B cell (primary cell): Measurements from ENCODE around the gene KCNK2. TPM values are rescaled to one million over a fixed set of nuclear protein-coding genes. Genes with fewer than 3 reads are reported as not detected.

Source experiments
- ATAC-seq: fragments of 200-7000 bp; cut with Tn5 transposase; one replicate; pipeline ENCODE4 v1.10.0; 2021; ENCODE audit warnings: low read depth, mild to moderate bottlenecking, moderate number of reproducible peaks, moderate library complexity
- CTCF ChIA-PET: fragments of 350-600 bp; sonication (Branson Sonifier 250); formaldehyde crosslinking; loops from one replicate; lab custom pipeline; 2021; ENCODE audit warnings: antibody characterized with exemption, inconsistent platforms; lab: Charles Lee
- POLR2A ChIA-PET: fragments of 350-600 bp; sonication (Branson Sonifier 250); formaldehyde crosslinking; loops from one replicate; lab custom pipeline; 2021; ENCODE audit warnings: antibody characterized with exemption; lab: Charles Lee
- DNase-seq: peaks from one replicate; pipeline ENCODE4 v3.0.0; 2013
- H2AFZ ChIP-seq: 2 replicates; pipeline ENCODE4 v1.6.1; 2012; ENCODE audit warnings: mild to moderate bottlenecking, low read depth, low read length; ENCODE audit not compliant: insufficient read depth, poor library complexity, severe bottlenecking
- H3K27ac ChIP-seq, 2 donors: 1 replicate in 1 of 2; 2 replicates in 1 of 2; pipeline ENCODE4 v1.5.1; 2012 to 2013; ENCODE audit warnings: low read length in 2 of 2, mild to moderate bottlenecking in 2 of 2, moderate library complexity in 1 of 2
- H3K27me3 ChIP-seq, 4 experiments: fragments of 200-600 bp in 1 of 4; sonication (generic) in 1 of 4; replicated peaks in 1 of 4; 1 replicate in 2 of 4; 2 replicates in 2 of 4; pipeline versions ENCODE4 v1.6.1 to v1.7.0; 2013 to 2016; ENCODE audit warnings: low read length in 3 of 4, mild to moderate bottlenecking in 2 of 4, mixed read lengths in 1 of 4, moderate library complexity in 1 of 4; ENCODE audit not compliant: insufficient read depth in 4 of 4, control insufficient read depth in 3 of 4; ENCODE audit errors: control extremely low read depth in 1 of 4
- H3K36me3 ChIP-seq, 2 experiments: replicated peaks in 1 of 2; 1 replicate in 1 of 2; 2 replicates in 1 of 2; pipeline versions ENCODE4 v1.6.1 to v1.7.1; 2013; ENCODE audit warnings: low read length in 1 of 2; ENCODE audit not compliant: insufficient read depth in 2 of 2, control insufficient read depth in 1 of 2; ENCODE audit errors: control extremely low read depth in 1 of 2, extremely low read depth in 1 of 2
- H3K4me1 ChIP-seq, 2 donors: fragments of 200-600 bp in 1 of 2; sonication (generic) in 1 of 2; 1 replicate in 1 of 2; 2 replicates in 1 of 2; pipeline versions ENCODE4 v1.5.1 to v1.6.1; 2013 to 2017; ENCODE audit warnings: low read length in 2 of 2; ENCODE audit not compliant: control insufficient read depth in 2 of 2, insufficient read depth in 2 of 2
- H3K4me2 ChIP-seq: replicated peaks from 2 replicates; pipeline ENCODE3; 2012; ENCODE audit warnings: mild to moderate bottlenecking, low read depth, low read length; ENCODE audit not compliant: poor library complexity, severe bottlenecking
- H3K4me3 ChIP-seq, 5 experiments: fragments of 200-600 bp in 1 of 5; sonication (generic) in 1 of 5; 1 replicate in 3 of 5; 2 replicates in 2 of 5; pipeline versions ENCODE4 v1.5.1 to v1.7.0; 2011 to 2016; ENCODE audit warnings: low read length in 4 of 5, mild to moderate bottlenecking in 4 of 5, low read depth in 2 of 5, control low read depth in 1 of 5, moderate library complexity in 1 of 5; ENCODE audit not compliant: insufficient read depth in 1 of 5; ENCODE audit errors: control extremely low read depth in 1 of 5, extremely low read depth in 1 of 5
- H3K79me2 ChIP-seq: fragments of 200-600 bp; sonication (generic); one replicate; pipeline ENCODE4 v1.6.0; 2016; ENCODE audit warnings: low read length; ENCODE audit not compliant: control insufficient read depth, insufficient read depth
- H3K9ac ChIP-seq: fragments of 200-600 bp; sonication (generic); 2 replicates; pipeline ENCODE4 v1.6.1; 2017; ENCODE audit warnings: mild to moderate bottlenecking, low read length, moderate library complexity
- H3K9me3 ChIP-seq, 3 donors: one replicate each; pipeline versions ENCODE4 v1.6.1 to v1.7.1; 2013; ENCODE audit warnings: low read length in 2 of 3; ENCODE audit not compliant: control insufficient read depth in 2 of 3, insufficient read depth in 1 of 3; ENCODE audit errors: control extremely low read depth in 1 of 3
- H4K20me1 ChIP-seq: 2 replicates; pipeline ENCODE4 v1.6.0; 2012; ENCODE audit warnings: mild to moderate bottlenecking, low read length; ENCODE audit not compliant: insufficient read depth, control insufficient read depth, poor library complexity, severe bottlenecking
- H3K27ac Mint-ChIP-seq: one replicate; pipeline ENCODE4 v1.8.0; 2021; ENCODE audit warnings: mixed read lengths
- H3K27me3 Mint-ChIP-seq: one replicate; pipeline ENCODE4 v1.8.0; 2021; ENCODE audit warnings: mixed read lengths
- H3K4me1 Mint-ChIP-seq: one replicate; pipeline ENCODE4 v1.8.0; 2021; ENCODE audit warnings: mixed read lengths
- H3K4me3 Mint-ChIP-seq: one replicate; pipeline ENCODE4 v1.8.0; 2021; ENCODE audit warnings: mixed read lengths
- H3K9me3 Mint-ChIP-seq: one replicate; pipeline ENCODE4 v1.8.0; 2022; ENCODE audit warnings: mixed read lengths; ENCODE audit not compliant: insufficient read depth
- EZH2 ChIP-seq: IDR thresholded peaks from 2 replicates; pipeline ENCODE4 v1.6.1; 2012; ENCODE audit warnings: borderline replicate concordance, low read depth, mild to moderate bottlenecking, moderate library complexity, low read length; ENCODE audit not compliant: insufficient read depth, poor library complexity, severe bottlenecking
- WGBS: methylation state at CpG from one replicate; pipeline ENCODE4 v1.1.5; 2013; ENCODE audit warnings: missing lambda C conversion rate; ENCODE audit not compliant: insufficient coverage; 5-methylcytosine and 5-hydroxymethylcytosine counted together
- intact Hi-C: fragments of 100-400 bp; cut with micrococcal nuclease; formaldehyde crosslinking; loops from one replicate; pipeline ENCODE4 v1.10.0; 2022
- polyA plus RNA-seq: library from polyadenylated mRNA; depleted of rRNA; stranded (reverse); fragments of >200 nt; gene quantifications from 2 replicates; pipeline ENCODE4 v1.2.3, GENCODE V29; 2012
- total RNA-seq, 2 donors: library from RNA; stranded (reverse); fragments of 120-200 nt in 1 of 2; gene quantifications; 1 replicate in 1 of 2; 2 replicates in 1 of 2; pipeline versions ENCODE4 v1.2.3 to v1.2.4, GENCODE V29; 2013 to 2022
- TF ChIP-seq, protein P1 (sequence below): fragments of 200-600 bp; IDR thresholded peaks from one replicate; pipeline ENCODE4 v1.8.0; 2022; ENCODE audit warnings: antibody characterized with exemption, mild to moderate bottlenecking

The KCNK2 gene
- total and polyA plus RNA-seq, 2 donors (not counting 1 experiment from before 2014, with no cell fraction given) = not detected

DNA sequence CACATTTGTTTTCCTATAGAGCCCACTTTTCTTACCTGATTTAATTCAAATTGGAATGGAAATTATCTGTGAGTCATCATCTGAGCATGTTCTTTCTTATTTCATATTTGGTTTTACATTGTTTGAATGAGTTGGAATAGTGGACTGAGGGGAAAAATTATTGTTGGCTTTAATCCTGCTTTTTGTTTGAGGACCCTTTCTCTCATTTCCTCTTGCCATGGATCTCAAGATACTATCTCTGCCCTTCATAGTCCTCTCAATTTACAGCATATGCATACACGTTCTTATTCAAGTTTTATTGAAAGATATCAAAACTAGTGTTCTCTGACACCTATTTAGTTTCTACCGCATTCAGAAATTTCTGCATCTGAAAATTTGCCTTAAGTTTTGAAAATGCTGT is 5.1 kb downstream of the KCNK2 start:
- H3K27me3 Mint-ChIP-seq = peaks cover 10% of the 10 kb centered on the region
- Histone ChIP-seq H3K27me3 (peaks cover 0 to 6% (median 2%) of the 10 kb centered on the region in 4 experiments), H2AFZ (no peak overlapping the region), H3K4me2 (no peak overlapping the region), H3K4me3 (no peak overlapping the region), H3K9me3 (peaks cover 0 to under 1% (median 0%) of the 10 kb centered on the region in 3 donors), H3K27ac (no peak overlapping the region), H3K36me3 (no peaks in the 10 kb centered on the region), H3K79me2 (no peaks in the 10 kb centered on the region), H3K4me1 (no peaks in the 10 kb centered on the region), H4K20me1 (no peaks in the 10 kb centered on the region), H3K9ac (no peak overlapping the region)
- H3K9me3 Mint-ChIP-seq = no peaks in the 10 kb centered on the region
- ATAC-seq (no peak), DNase-seq (no peak)
- no peaks in the 10 kb centered on the region for H3K4me1 Mint-ChIP-seq
- intact Hi-C loops = no loop called here
- POLR2A ChIA-PET = no interaction called here
- CTCF ChIA-PET = no interaction called here
- WGBS = no CpG with 5 or more reads among the region's 2 CpGs
- TF ChIP-seq, protein P1, sequence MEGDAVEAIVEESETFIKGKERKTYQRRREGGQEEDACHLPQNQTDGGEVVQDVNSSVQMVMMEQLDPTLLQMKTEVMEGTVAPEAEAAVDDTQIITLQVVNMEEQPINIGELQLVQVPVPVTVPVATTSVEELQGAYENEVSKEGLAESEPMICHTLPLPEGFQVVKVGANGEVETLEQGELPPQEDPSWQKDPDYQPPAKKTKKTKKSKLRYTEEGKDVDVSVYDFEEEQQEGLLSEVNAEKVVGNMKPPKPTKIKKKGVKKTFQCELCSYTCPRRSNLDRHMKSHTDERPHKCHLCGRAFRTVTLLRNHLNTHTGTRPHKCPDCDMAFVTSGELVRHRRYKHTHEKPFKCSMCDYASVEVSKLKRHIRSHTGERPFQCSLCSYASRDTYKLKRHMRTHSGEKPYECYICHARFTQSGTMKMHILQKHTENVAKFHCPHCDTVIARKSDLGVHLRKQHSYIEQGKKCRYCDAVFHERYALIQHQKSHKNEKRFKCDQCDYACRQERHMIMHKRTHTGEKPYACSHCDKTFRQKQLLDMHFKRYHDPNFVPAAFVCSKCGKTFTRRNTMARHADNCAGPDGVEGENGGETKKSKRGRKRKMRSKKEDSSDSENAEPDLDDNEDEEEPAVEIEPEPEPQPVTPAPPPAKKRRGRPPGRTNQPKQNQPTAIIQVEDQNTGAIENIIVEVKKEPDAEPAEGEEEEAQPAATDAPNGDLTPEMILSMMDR = no peak
- no peak for TF ChIP-seq EZH2
- no peak overlapping the region for H3K27ac Mint-ChIP-seq
- H3K4me3 Mint-ChIP-seq = no peak overlapping the region

DNA sequence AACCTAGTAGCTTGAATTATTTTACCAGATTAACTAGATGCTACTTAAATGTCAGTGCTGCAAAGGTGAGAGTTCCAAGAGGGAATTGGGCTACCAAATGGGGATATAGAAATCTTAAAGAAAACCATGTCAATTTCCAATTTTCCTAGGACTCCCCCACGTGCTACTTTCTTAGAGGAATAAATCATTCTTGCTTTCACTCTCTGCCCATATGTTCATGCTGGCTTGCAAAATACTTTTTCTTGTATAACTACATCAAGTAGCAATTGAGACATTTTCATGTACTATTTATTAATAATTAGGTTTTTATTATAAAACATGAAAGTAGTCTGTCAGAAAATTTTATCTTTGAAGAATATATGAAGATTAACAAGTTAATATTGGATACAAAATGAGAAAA is 11.8 kb downstream of the KCNK2 start:
- POLR2A ChIA-PET = no interaction called here
- no peaks in the 10 kb centered on the region for H3K9me3 ChIP-seq
- no peak overlapping the region for H3K27ac Mint-ChIP-seq
- H3K4me1 ChIP-seq = no peaks in the 10 kb centered on the region
- H3K36me3 ChIP-seq = no peaks in the 10 kb centered on the region
- no peak overlapping the region for H3K4me3 ChIP-seq
- ATAC-seq = no peak
- no peaks in the 10 kb centered on the region for H3K27me3 ChIP-seq
- CTCF ChIA-PET = no interaction called here
- no peak for DNase-seq
- no peaks in the 10 kb centered on the region for H3K4me1 Mint-ChIP-seq
- no peak overlapping the region for H3K4me3 Mint-ChIP-seq
- no peak overlapping the region for H3K27ac ChIP-seq
- TF ChIP-seq, protein P1 = no peak
- TF ChIP-seq EZH2 = no peak
- H3K9me3 Mint-ChIP-seq = no peaks in the 10 kb centered on the region
- intact Hi-C loops = no loop called here
- no peaks in the 10 kb centered on the region for H4K20me1 ChIP-seq
- no peaks in the 10 kb centered on the region for H3K27me3 Mint-ChIP-seq
- H3K4me2 ChIP-seq = no peak overlapping the region
- no peak overlapping the region for H2AFZ ChIP-seq
- no peak overlapping the region for H3K9ac ChIP-seq
- no CpG with 5 or more reads among the region's 1 CpG for WGBS
- H3K79me2 ChIP-seq = no peaks in the 10 kb centered on the region
